HEK293 (cell line): ENCODE data around the gene CNTNAP1.

Source experiments
- CTCF ChIA-PET: fragments of 350-600 bp; formaldehyde crosslinking; extraction: SDS; loops from one replicate; lab custom pipeline; 2021; ENCODE audit warnings: antibody characterized with exemption; lab: Yijun Ruan, JAX
- POLR2A ChIA-PET: fragments of 300-600 bp; formaldehyde crosslinking; extraction: SDS; loops from one replicate; lab custom pipeline; 2020; ENCODE audit warnings: antibody characterized with exemption, inconsistent platforms; lab: Yijun Ruan, JAX
- H3K27ac ChIP-seq: fragments of 200-500 bp; sonication (Bioruptor generic); 2 replicates; pipeline ENCODE4 v1.5.1; 2014; ENCODE audit warnings: low read depth, low read length, control low read depth, inconsistent platforms; ENCODE audit errors: extremely low read depth
- H3K36me3 ChIP-seq, 2 experiments: fragments of 200-500 bp in 1 of 2; sonication (Bioruptor generic) in 1 of 2; 1 replicate in 1 of 2; 2 replicates in 1 of 2; pipeline ENCODE4 v1.5.1; 2014 to 2017; ENCODE audit warnings: inconsistent platforms in 2 of 2, low read length in 2 of 2; ENCODE audit not compliant: control insufficient read depth in 2 of 2, insufficient read depth in 1 of 2
- H3K4me1 ChIP-seq: fragments of 200-500 bp; sonication (Bioruptor generic); 2 replicates; pipeline ENCODE4 v1.5.1; 2014; ENCODE audit warnings: mild to moderate bottlenecking, low read length, inconsistent platforms; ENCODE audit not compliant: control insufficient read depth, insufficient read depth
- H3K4me3 ChIP-seq: 2 replicates; pipeline ENCODE4 v1.5.1; 2011; ENCODE audit warnings: low read depth, mild to moderate bottlenecking, control low read depth, low read length, moderate library complexity
- H3K9me3 ChIP-seq: fragments of 200-500 bp; sonication (Bioruptor generic); 2 replicates; pipeline ENCODE4 v1.5.1; 2014; ENCODE audit warnings: low read depth, low read length, inconsistent platforms; ENCODE audit not compliant: control insufficient read depth, insufficient read depth
- GLI4 ChIP-seq: fragments of 450-650 bp; formaldehyde crosslinking; IDR thresholded peaks from 2 replicates; pipeline ENCODE4 v1.5.1; 2016; ENCODE audit warnings: missing biosample characterization, missing genetic modification characterization
- KLF17 ChIP-seq: fragments of 450-650 bp; formaldehyde crosslinking; IDR thresholded peaks from 2 replicates; pipeline ENCODE4 v1.5.1; 2016; ENCODE audit warnings: missing biosample characterization, missing genetic modification characterization
- PRDM4 ChIP-seq: fragments of 450-650 bp; formaldehyde crosslinking; IDR thresholded peaks from 2 replicates; pipeline ENCODE4 v1.5.1; 2017; ENCODE audit warnings: missing biosample characterization, missing genetic modification characterization
- ZNF174 ChIP-seq: fragments of 450-650 bp; formaldehyde crosslinking; IDR thresholded peaks from 2 replicates; pipeline ENCODE4 v1.5.0; 2017; ENCODE audit warnings: missing biosample characterization, mild to moderate bottlenecking, missing genetic modification characterization
- ZNF26 ChIP-seq: fragments of 450-650 bp; formaldehyde crosslinking; IDR thresholded peaks from 2 replicates; pipeline ENCODE4 v1.5.1; 2016; ENCODE audit warnings: missing biosample characterization, missing genetic modification characterization
- ZNF324 ChIP-seq: fragments of 450-650 bp; formaldehyde crosslinking; IDR thresholded peaks from 2 replicates; pipeline ENCODE4 v1.5.1; 2016; ENCODE audit warnings: missing biosample characterization, missing genetic modification characterization
- ZNF354C ChIP-seq: fragments of 450-650 bp; formaldehyde crosslinking; IDR thresholded peaks from 2 replicates; pipeline ENCODE4 v1.5.1; 2016; ENCODE audit warnings: missing biosample characterization, missing genetic modification characterization, low read depth, borderline replicate concordance
- ZNF366 ChIP-seq: fragments of 450-650 bp; formaldehyde crosslinking; conservative IDR thresholded peaks from 2 replicates; pipeline ENCODE4 v1.5.1; 2016; ENCODE audit warnings: missing biosample characterization, missing genetic modification characterization
- ZNF426 ChIP-seq: fragments of 450-650 bp; formaldehyde crosslinking; IDR thresholded peaks from 2 replicates; pipeline ENCODE4 v1.5.1; 2017; ENCODE audit warnings: missing biosample characterization, missing genetic modification characterization, mild to moderate bottlenecking, inconsistent platforms, moderate library complexity
- ZNF501 ChIP-seq: fragments of 450-650 bp; formaldehyde crosslinking; IDR thresholded peaks from 2 replicates; pipeline ENCODE4 v1.5.1; 2016; ENCODE audit warnings: missing biosample characterization, missing genetic modification characterization
- ZNF521 ChIP-seq: fragments of 450-650 bp; formaldehyde crosslinking; IDR thresholded peaks from 2 replicates; pipeline ENCODE4 v1.5.1; 2017; ENCODE audit warnings: missing biosample characterization, mild to moderate bottlenecking, missing genetic modification characterization
- ZNF561 ChIP-seq: fragments of 450-650 bp; IDR thresholded peaks from 2 replicates; pipeline ENCODE4 v1.5.1; 2018; ENCODE audit warnings: missing biosample characterization, missing genetic modification characterization, borderline replicate concordance
- ZNF623 ChIP-seq: fragments of 450-650 bp; formaldehyde crosslinking; IDR thresholded peaks from 2 replicates; pipeline ENCODE4 v1.5.1; 2016; ENCODE audit warnings: missing biosample characterization, missing genetic modification characterization
- ZNF629 ChIP-seq: fragments of 450-650 bp; formaldehyde crosslinking; IDR thresholded peaks from 2 replicates; pipeline ENCODE4 v1.5.1; 2017; ENCODE audit warnings: missing biosample characterization, missing genetic modification characterization
- ZNF658 ChIP-seq: fragments of 450-650 bp; formaldehyde crosslinking; IDR thresholded peaks from 2 replicates; pipeline ENCODE4; 2016; ENCODE audit warnings: missing biosample characterization, missing genetic modification characterization
- ZNF777 ChIP-seq: fragments of 450-650 bp; formaldehyde crosslinking; IDR thresholded peaks from 2 replicates; pipeline ENCODE4 v1.5.1; 2017; ENCODE audit warnings: missing biosample characterization, missing genetic modification characterization, borderline replicate concordance
- TF ChIP-seq, protein P1 (sequence below): fragments of 450-650 bp; formaldehyde crosslinking; IDR thresholded peaks from 2 replicates; pipeline ENCODE4 v1.5.1; 2016; ENCODE audit warnings: missing biosample characterization, missing genetic modification characterization, low read depth
- TF ChIP-seq, protein P2 (sequence below): fragments of 450-650 bp; formaldehyde crosslinking; IDR thresholded peaks from 2 replicates; pipeline ENCODE4 v1.5.1; 2016; ENCODE audit warnings: missing biosample characterization, missing genetic modification characterization
- TF ChIP-seq, protein P3 (sequence below): fragments of 450-650 bp; formaldehyde crosslinking; IDR thresholded peaks from 2 replicates; pipeline ENCODE4 v1.5.1; 2016; ENCODE audit warnings: missing biosample characterization, missing genetic modification characterization
- TF ChIP-seq, protein P4 (sequence below): fragments of 450-650 bp; formaldehyde crosslinking; IDR thresholded peaks from 2 replicates; pipeline ENCODE4 v1.5.1; 2017; ENCODE audit warnings: missing biosample characterization, missing genetic modification characterization

The CNTNAP1 gene

GRCh38 chr17:42676424-42677011 lies 5.8 kb upstream of the CNTNAP1 start, which contains the start of gene PLEKHH3 (continued):
- TF ChIP-seq, protein P1, sequence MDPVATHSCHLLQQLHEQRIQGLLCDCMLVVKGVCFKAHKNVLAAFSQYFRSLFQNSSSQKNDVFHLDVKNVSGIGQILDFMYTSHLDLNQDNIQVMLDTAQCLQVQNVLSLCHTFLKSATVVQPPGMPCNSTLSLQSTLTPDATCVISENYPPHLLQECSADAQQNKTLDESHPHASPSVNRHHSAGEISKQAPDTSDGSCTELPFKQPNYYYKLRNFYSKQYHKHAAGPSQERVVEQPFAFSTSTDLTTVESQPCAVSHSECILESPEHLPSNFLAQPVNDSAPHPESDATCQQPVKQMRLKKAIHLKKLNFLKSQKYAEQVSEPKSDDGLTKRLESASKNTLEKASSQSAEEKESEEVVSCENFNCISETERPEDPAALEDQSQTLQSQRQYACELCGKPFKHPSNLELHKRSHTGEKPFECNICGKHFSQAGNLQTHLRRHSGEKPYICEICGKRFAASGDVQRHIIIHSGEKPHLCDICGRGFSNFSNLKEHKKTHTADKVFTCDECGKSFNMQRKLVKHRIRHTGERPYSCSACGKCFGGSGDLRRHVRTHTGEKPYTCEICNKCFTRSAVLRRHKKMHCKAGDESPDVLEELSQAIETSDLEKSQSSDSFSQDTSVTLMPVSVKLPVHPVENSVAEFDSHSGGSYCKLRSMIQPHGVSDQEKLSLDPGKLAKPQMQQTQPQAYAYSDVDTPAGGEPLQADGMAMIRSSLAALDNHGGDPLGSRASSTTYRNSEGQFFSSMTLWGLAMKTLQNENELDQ (tag by site-specific recombination), result no peak
- TF ChIP-seq GLI4 (0 out of 2 replicates have a peak, but pooled peaks have one; percentile 43), ZNF658 (tag by site-specific recombination) (no peak), ZNF366 (no peak), ZNF501 (peak; percentile 82), ZNF426 (no peak), ZNF174 (no peak), ZNF26 (no peak), ZNF521 (tag by site-specific recombination) (no peak), ZNF777 (tag by site-specific recombination) (peak; percentile 70; the same call in 1 of the 2 replicates), ZNF324 (tag by site-specific recombination) (peak; percentile 71)
- TF ChIP-seq, protein P2, sequence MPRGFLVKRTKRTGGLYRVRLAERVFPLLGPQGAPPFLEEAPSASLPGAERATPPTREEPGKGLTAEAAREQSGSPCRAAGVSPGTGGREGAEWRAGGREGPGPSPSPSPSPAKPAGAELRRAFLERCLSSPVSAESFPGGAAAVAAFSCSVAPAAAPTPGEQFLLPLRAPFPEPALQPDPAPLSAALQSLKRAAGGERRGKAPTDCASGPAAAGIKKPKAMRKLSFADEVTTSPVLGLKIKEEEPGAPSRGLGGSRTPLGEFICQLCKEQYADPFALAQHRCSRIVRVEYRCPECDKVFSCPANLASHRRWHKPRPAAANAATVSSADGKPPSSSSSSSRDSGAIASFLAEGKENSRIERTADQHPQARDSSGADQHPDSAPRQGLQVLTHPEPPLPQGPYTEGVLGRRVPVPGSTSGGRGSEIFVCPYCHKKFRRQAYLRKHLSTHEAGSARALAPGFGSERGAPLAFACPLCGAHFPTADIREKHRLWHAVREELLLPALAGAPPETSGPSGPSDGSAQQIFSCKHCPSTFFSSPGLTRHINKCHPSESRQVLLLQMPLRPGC (tag by site-specific recombination), result peak; percentile 69; the same call in 1 of the 2 replicates
- TF ChIP-seq, protein P3, sequence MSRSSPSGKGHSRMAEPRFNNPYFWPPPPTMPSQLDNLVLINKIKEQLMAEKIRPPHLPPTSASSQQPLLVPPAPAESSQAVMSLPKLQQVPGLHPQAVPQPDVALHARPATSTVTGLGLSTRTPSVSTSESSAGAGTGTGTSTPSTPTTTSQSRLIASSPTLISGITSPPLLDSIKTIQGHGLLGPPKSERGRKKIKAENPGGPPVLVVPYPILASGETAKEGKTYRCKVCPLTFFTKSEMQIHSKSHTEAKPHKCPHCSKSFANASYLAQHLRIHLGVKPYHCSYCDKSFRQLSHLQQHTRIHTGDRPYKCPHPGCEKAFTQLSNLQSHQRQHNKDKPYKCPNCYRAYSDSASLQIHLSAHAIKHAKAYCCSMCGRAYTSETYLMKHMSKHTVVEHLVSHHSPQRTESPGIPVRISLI, result no peak
- TF ChIP-seq, protein P4, sequence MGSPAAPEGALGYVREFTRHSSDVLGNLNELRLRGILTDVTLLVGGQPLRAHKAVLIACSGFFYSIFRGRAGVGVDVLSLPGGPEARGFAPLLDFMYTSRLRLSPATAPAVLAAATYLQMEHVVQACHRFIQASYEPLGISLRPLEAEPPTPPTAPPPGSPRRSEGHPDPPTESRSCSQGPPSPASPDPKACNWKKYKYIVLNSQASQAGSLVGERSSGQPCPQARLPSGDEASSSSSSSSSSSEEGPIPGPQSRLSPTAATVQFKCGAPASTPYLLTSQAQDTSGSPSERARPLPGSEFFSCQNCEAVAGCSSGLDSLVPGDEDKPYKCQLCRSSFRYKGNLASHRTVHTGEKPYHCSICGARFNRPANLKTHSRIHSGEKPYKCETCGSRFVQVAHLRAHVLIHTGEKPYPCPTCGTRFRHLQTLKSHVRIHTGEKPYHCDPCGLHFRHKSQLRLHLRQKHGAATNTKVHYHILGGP (tag by site-specific recombination), result 0 out of 2 replicates have a peak, but pooled peaks have one; percentile 14

DNA sequence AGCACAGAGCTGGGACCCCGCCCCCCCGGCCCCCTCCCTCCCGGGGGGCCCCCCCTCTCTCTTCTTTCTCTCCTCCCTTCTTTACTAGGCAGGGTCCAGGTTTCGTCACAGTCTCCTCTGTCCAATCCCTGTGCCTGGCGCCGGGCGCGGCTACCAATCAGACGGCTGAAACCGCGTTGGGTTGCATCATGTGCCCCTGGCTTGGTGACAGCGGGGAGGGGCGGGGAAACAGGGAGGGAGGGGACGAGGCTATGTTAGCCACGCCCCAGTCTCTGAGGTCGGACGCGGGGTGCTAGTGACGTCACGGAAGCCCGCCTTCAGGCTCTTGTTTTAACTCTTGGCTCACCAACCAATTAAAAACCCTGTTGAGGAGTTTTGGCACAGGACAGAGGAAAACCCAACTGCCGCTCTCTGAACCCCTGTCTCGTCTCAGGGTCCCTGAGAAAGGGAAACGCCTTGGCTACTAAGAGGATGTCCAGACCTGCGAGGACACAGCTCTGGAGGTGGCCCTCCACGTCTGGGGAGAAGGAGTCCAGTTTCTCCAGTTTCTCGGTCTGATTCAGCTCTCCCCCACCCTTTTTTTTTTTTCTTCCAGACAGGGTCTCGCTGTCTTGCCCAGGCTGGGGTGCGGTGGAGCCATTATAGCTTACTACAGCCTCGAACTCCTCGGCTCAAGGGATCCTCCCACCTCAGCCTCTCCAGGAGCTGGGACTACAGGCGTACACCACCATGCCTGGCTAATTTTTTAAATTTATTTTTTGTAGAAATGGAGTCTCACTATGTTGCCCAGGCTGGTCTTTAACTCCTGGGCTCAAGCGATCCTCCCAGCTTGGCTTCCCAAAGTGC lies 5.1 kb upstream of the CNTNAP1 start:
- POLR2A ChIA-PET, result interaction anchor here (0.6 to 6.1 kb wide), 16 partner anchors 10 to 254 kb away, joined by 3 to 56 read pairs (median 4); partner anchors contain the start of genes CAVIN1, NAGLU, PSMC3IP and RETREG3
- TF ChIP-seq PRDM4 (tag by site-specific recombination) (no peak), ZNF561 (0 out of 2 replicates have a peak, but pooled peaks have one; percentile 19), KLF17 (tag by site-specific recombination) (peak; percentile 31; the same call in 1 of the 2 replicates), ZNF629 (tag by site-specific recombination) (peak; percentile 98), ZNF623 (tag by site-specific recombination) (peak; percentile 25; the same call in 1 of the 2 replicates), ZNF354C (no peak)

More for the DNA sequence above, 5.1 kb upstream of the CNTNAP1 start:
- peaks cover 0 to 16% of the 10 kb centered on the region in 2 experiments; a peak in 1 of 3 replicates for H3K36me3 ChIP-seq
- peaks cover 21% of the 10 kb centered on the region for H3K4me1 ChIP-seq
- no peaks in the 10 kb centered on the region for H3K9me3 ChIP-seq
- H3K4me3 ChIP-seq, result peak overlapping the region; percentile 82
- H3K27ac ChIP-seq, result peak overlapping the region; percentile 90
- CTCF ChIA-PET, result interaction anchor here (0.6 to 3.3 kb wide), 11 partner anchors 9 to 288 kb away, joined by 3 to 22 read pairs (median 4); partner anchors contain the start of genes PSMC3IP and RAMP2
